DMS 273 (cell line): ENCODE data around the gene SERPINH1.
"Not testable (repeated sequence)": the region's sequence is repeated elsewhere in the genome, so short reads cannot be mapped to it uniquely, and the experiment has no call there.

ENCODE experiments used
- DNase-seq: peaks from one replicate; lab custom pipeline; 2025; ENCODE audit not compliant: unreplicated experiment; lab: John Stamatoyannopoulos, UW

Gene SERPINH1

GRCh38 chr11:75572744-75573143 lies 10.7 kb downstream of the SERPINH1 start:
- DNase-seq = no peak

DNA sequence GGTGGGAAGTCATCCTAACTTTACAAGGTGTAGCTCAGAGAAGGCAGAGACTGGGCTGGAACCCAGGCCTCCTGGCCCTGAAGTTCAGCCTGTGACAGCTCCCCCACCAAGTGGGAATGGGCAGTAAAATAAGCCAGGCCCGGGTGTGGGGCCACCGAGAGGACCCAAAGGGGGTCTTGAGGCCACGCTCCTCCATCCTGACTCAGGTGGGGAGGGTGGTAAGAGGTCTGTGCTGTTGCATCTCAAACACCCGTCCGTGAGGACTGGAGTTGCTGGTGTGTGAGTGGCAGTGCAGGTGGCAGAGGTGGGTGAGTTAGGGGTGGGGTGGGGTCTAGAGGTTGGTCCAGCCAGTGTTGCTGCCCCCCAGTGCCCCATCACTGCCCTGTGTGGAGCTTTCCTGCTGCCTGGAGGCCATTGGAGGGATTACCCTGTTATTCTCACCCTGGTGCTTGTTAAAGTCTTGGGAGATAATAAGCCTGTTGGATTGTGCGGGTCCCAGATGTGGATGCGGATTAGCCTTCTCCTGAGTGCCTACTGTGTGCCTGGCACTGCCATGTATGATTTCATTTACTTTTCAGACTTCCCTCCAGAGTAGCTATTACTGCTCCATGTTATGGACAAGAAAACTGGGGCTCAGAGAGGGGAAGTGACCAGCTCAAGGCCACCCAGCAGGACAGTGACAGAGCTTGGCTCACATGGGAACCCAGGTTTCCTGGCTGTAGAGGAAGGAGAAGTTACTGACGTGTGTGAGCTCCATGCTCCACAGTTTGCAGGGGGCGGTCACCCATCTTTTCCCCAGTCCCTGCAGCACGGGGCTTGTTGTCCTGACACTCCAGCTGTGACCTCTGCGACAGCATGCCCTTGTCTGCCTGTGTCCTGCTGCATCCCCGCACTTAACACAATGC lies 12.9 kb downstream of the SERPINH1 start:
- DNase-seq = no peak

DNA sequence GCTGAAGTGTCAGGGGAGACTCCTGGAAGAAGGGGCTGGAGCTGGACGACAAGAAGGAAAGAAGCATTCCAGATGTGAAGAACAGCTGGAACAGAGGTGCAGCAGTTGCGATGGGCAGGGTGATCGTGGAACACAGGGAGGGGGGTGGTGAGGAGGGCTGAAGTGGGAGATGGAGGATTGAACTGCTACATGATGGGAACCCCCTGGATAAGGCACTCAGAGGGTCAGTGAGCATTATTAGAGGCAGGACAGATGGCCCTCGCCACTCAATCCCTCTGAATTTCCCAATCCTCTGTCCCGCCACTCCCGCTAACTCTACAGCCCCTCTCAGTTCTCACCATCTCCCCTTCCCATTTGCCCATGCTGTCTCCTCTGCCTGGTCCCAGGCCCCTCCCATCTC lies 14.0 kb downstream of the SERPINH1 start:
- no peak for DNase-seq

- no peak for DNase-seq
These were observed 14.5 kb downstream of the SERPINH1 start for GRCh38 chr11:75576499-75576918.

DNA sequence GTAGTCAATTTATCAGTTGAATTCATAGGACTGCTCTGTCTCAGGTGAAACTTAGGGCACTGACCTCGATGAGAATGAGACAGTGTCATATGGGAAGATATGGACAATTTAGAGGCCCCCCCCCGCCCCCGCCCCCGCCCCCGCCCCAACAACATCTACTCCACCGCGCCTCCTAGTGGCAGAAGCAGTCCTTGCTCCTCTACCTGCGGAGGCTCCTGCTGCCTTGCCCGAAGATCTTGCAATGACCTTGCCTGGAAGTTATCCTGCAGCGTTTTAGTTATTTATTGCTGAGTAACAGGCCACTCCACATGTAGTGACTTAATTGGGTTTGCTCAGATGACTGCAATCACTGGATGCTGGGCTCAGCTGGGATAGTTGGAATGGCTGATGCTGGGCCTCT lies 15.2 kb downstream of the SERPINH1 start:
- peak; percentile 55 for DNase-seq

GRCh38 chr11:75578977-75579376 lies 16.9 kb downstream of the SERPINH1 start:
- DNase-seq = no peak

GRCh38 chr11:75579841-75580240 lies 17.8 kb downstream of the SERPINH1 start:
- no peak for DNase-seq

GRCh38 chr11:75582506-75582894 lies 20.4 kb downstream of the SERPINH1 start:
- no peak for DNase-seq

- DNase-seq = peak; percentile 82
These were observed 21.1 kb downstream of the SERPINH1 start for GRCh38 chr11:75582895-75583717.

GRCh38 chr11:75583718-75584658 lies 21.9 kb downstream of the SERPINH1 start:
- peak; percentile 42 for DNase-seq

- DNase-seq = not testable (repeated sequence)
These were observed 22.7 kb downstream of the SERPINH1 start for GRCh38 chr11:75584659-75585292.

GRCh38 chr11:75585293-75585670 lies 23.2 kb downstream of the SERPINH1 start:
- DNase-seq = no peak

DNA sequence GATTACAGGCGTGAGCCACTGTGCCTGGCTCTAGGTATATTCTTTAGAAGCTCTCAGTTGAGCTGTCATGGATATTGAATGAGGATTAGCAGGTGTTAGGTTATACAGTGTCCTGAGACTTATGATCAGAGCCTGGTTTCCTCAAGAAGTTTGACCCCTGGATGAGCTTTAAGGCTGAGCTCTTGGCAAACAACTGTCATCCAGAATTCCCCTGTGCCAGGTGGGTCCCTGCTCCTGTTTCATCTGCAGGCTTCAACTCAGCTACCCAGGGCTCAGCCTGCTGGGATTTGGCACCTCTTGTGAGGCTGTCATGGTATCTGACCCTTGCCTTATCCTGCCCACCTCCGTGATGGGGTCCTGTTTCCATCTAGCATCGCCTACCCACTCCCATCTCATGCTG lies 24.3 kb downstream of the SERPINH1 start:
- DNase-seq = no peak

GRCh38 chr11:75588051-75588481 lies 26.0 kb downstream of the SERPINH1 start:
- no peak for DNase-seq

DNA sequence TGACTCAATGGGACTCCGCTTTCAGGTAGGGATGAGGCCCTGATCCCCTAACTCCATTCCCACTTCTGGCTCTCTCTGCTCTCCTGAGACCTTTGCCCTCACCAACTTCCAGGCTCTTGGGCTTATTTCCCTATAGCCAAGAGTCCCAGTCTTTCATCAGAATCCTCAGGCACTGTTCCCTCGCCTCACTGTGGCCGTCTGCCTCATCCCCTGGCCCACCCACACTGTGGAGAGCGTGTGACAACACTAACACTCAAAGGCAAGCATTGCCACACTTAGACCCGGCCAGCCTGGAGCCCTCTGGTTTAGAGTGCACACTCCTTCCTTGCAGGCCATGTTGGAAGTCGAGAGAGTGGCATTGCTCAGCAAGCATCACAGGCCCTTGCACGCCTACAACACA lies 27.0 kb downstream of the SERPINH1 start:
- no peak for DNase-seq

- no peak for DNase-seq
These were observed 27.9 kb downstream of the SERPINH1 start for GRCh38 chr11:75589933-75590332.

DNA sequence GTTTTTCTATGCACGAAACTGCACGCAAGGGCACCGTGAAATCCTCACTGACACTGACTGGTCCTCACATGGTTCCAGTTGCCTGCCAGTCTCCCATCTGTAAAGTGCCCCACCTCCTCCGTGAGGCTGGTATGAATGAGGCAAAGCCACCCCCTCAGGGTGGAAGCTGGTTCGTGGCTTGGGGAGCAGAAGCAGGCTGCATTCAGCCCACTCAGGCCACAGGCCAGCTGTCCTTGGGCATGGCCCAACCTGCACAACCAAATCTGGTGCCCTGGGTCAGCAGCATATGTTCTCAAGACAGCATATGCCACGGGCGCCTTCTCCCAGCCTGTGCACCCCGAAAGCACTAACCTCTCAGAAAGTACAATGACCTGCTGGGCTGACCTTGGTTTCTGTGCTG lies 29.3 kb downstream of the SERPINH1 start:
- peak; percentile 73 for DNase-seq

GRCh38 chr11:75591966-75592365 lies 29.9 kb downstream of the SERPINH1 start:
- peak; percentile 24 for DNase-seq

- no peak for DNase-seq
These were observed 30.7 kb downstream of the SERPINH1 start for GRCh38 chr11:75592715-75593114.

GRCh38 chr11:75593286-75593915 lies 31.3 kb downstream of the SERPINH1 start:
- peak; percentile 46 for DNase-seq
